CD14-positive monocyte (primary cell): ENCODE data around the gene DCP2. TPM values are rescaled to one million over a fixed set of nuclear protein-coding genes. Genes with fewer than 3 reads are reported as not detected.

ENCODE experiments used
- DNase-seq, 3 donors: peaks; one replicate each; pipeline ENCODE4 v3.0.0-alpha.2; 2011 to 2022
- H2AFZ ChIP-seq: 2 replicates; pipeline ENCODE4 v1.6.0; 2012; ENCODE audit warnings: mild to moderate bottlenecking, low read depth, low read length, inconsistent platforms; ENCODE audit not compliant: insufficient read depth, poor library complexity, severe bottlenecking
- H3K27ac ChIP-seq, 2 donors: 1 replicate in 1 of 2; 2 replicates in 1 of 2; pipeline ENCODE4 v1.5.1; 2012 to 2013; ENCODE audit warnings: low read length in 2 of 2, control low read depth in 1 of 2, inconsistent platforms in 1 of 2, low read depth in 1 of 2, mild to moderate bottlenecking in 1 of 2
- H3K27me3 ChIP-seq, 2 donors: one replicate each; pipeline versions ENCODE4 v1.6.0 to v1.6.1; 2011 to 2013; ENCODE audit warnings: low read length in 2 of 2; ENCODE audit not compliant: control insufficient read depth in 2 of 2, insufficient read depth in 2 of 2
- H3K36me3 ChIP-seq, 2 donors: replicated peaks in 1 of 2; 1 replicate in 1 of 2; 2 replicates in 1 of 2; pipeline versions ENCODE4 v1.5.1 to v1.6.1; 2012 to 2013; ENCODE audit warnings: low read length in 2 of 2, control low read depth in 1 of 2, inconsistent platforms in 1 of 2, mild to moderate bottlenecking in 1 of 2; ENCODE audit not compliant: insufficient read depth in 2 of 2, control insufficient read depth in 1 of 2
- H3K4me1 ChIP-seq, 2 donors: 1 replicate in 1 of 2; 2 replicates in 1 of 2; pipeline versions ENCODE4 v1.5.1 to v1.6.1; 2012 to 2013; ENCODE audit warnings: low read length in 2 of 2, control low read depth in 1 of 2, inconsistent platforms in 1 of 2, mild to moderate bottlenecking in 1 of 2, moderate library complexity in 1 of 2; ENCODE audit not compliant: insufficient read depth in 2 of 2, control insufficient read depth in 1 of 2
- H3K4me2 ChIP-seq: replicated peaks from 2 replicates; pipeline ENCODE3; 2012; ENCODE audit warnings: low read length, moderate library complexity, mild to moderate bottlenecking; ENCODE audit not compliant: poor library complexity, severe bottlenecking; ENCODE audit errors: extremely low read depth
- H3K4me3 ChIP-seq, 3 experiments: fragments of 200-600 bp in 1 of 3; sonication (generic) in 1 of 3; replicated peaks in 1 of 3; 1 replicate in 2 of 3; 2 replicates in 1 of 3; pipeline ENCODE4 v1.5.1; 2011 to 2013; ENCODE audit warnings: low read length in 3 of 3, mild to moderate bottlenecking in 3 of 3, control low read depth in 2 of 3, low read depth in 2 of 3, inconsistent platforms in 1 of 3, moderate library complexity in 1 of 3
- H3K79me2 ChIP-seq: 2 replicates; pipeline ENCODE4 v1.6.0; 2012; ENCODE audit warnings: mild to moderate bottlenecking, control low read depth, inconsistent platforms, low read length, moderate library complexity; ENCODE audit not compliant: insufficient read depth
- H3K9ac ChIP-seq: 2 replicates; pipeline ENCODE4 v1.6.0; 2017; ENCODE audit warnings: low read length, mild to moderate bottlenecking; ENCODE audit not compliant: insufficient read depth, poor library complexity, severe bottlenecking
- H3K9me3 ChIP-seq, 2 donors: replicated peaks in 1 of 2; 1 replicate in 1 of 2; 2 replicates in 1 of 2; pipeline versions ENCODE4 v1.5.1 to v1.6.1; 2012 to 2013; ENCODE audit warnings: low read length in 2 of 2, control low read depth in 1 of 2; ENCODE audit not compliant: control insufficient read depth in 1 of 2, insufficient read depth in 1 of 2
- H4K20me1 ChIP-seq: 2 replicates; pipeline ENCODE4 v1.6.0; 2012; ENCODE audit warnings: mild to moderate bottlenecking, low read length, control low read depth, moderate library complexity; ENCODE audit not compliant: insufficient read depth
- H3K27ac Mint-ChIP-seq, 7 donors: one replicate each; pipeline ENCODE4 v1.8.0; 2020; ENCODE audit warnings: mild to moderate bottlenecking in 7 of 7, mixed read lengths in 7 of 7, moderate library complexity in 6 of 7, inconsistent platforms in 2 of 7
- H3K27me3 Mint-ChIP-seq, 3 donors: one replicate each; pipeline ENCODE4 v1.8.0; 2021 to 2022; ENCODE audit warnings: low read depth in 3 of 3, mild to moderate bottlenecking in 3 of 3, mixed read lengths in 3 of 3, moderate library complexity in 3 of 3, inconsistent platforms in 1 of 3
- H3K36me3 Mint-ChIP-seq, 2 donors: one replicate each; pipeline ENCODE4 v1.8.0; 2020; ENCODE audit warnings: mixed read lengths in 2 of 2, inconsistent platforms in 1 of 2, mild to moderate bottlenecking in 1 of 2
- H3K4me1 Mint-ChIP-seq: one replicate; pipeline ENCODE4 v1.8.0; 2020; ENCODE audit warnings: mild to moderate bottlenecking, mixed read lengths
- H3K4me3 Mint-ChIP-seq, 2 donors: one replicate each; pipeline ENCODE4 v1.8.0; 2020; ENCODE audit warnings: mild to moderate bottlenecking in 2 of 2, mixed read lengths in 2 of 2, moderate library complexity in 1 of 2
- H3K9me3 Mint-ChIP-seq, 7 donors: one replicate each; pipeline ENCODE4 v1.8.0; 2020 to 2022; ENCODE audit warnings: mixed read lengths in 7 of 7, mild to moderate bottlenecking in 6 of 7, moderate library complexity in 6 of 7, inconsistent platforms in 2 of 7
- CTCF ChIP-seq: fragments of 200-600 bp; IDR thresholded peaks from one replicate; pipeline ENCODE4 v1.8.0; 2022; ENCODE audit warnings: antibody characterized with exemption, mild to moderate bottlenecking
- WGBS: methylation state at CpG from one replicate; pipeline ENCODE4 v1.1.5; 2013; ENCODE audit warnings: missing lambda C conversion rate; ENCODE audit not compliant: insufficient coverage; 5-methylcytosine and 5-hydroxymethylcytosine counted together
- intact Hi-C, 2 donors: fragments of 100-400 bp; cut with micrococcal nuclease; formaldehyde crosslinking; loops; one replicate each; pipeline versions ENCODE4 v1.15.0 to v1.15.1; 2023
- polyA plus RNA-seq, 3 donors: library from polyadenylated mRNA; depleted of rRNA in 1 of 3; unstranded in 2 of 3; stranded (reverse) in 1 of 3; fragments of 300-500 nt in 2 of 3; fragments of >200 nt in 1 of 3; fragmentation: Illumina TruSeq in 2 of 3; gene quantifications; 1 replicate in 2 of 3; 2 replicates in 1 of 3; pipeline ENCODE4 v1.2.3, GENCODE V29; 2012 to 2021

DCP2 gene
- polyA plus RNA-seq, 3 donors: 24.0 to 62.2 (median 58.9) TPM

- Histone ChIP-seq H3K9ac (no peak overlapping the region), H3K4me1 (peaks cover 15 to 17% of the 10 kb centered on the region in 2 donors), H3K4me2 (no peak overlapping the region), H2AFZ (no peak overlapping the region), H3K9me3 (no peaks in the 10 kb centered on the region), H3K4me3 (no peak overlapping the region), H3K36me3 (no peaks in the 10 kb centered on the region), H3K27ac (no peak overlapping the region), H3K27me3 (no peaks in the 10 kb centered on the region), H3K79me2 (no peaks in the 10 kb centered on the region), H4K20me1 (no peaks in the 10 kb centered on the region)
- H3K9me3 Mint-ChIP-seq: peaks cover 2 to 8% (median 4%) of the 10 kb centered on the region in 7 donors
- WGBS: 82% methylated on average over 2 of the region's 8 CpGs
- DNase-seq: no peak
- TF ChIP-seq CTCF: no peak
- intact Hi-C loops: no loop called here
- no peak overlapping the region for H3K4me3 Mint-ChIP-seq
- H3K36me3 Mint-ChIP-seq: peaks cover 0 to 1% of the 10 kb centered on the region in 2 donors
- peaks cover 14 to 19% (median 18%) of the 10 kb centered on the region in 3 donors for H3K27me3 Mint-ChIP-seq
- no peak overlapping the region for H3K27ac Mint-ChIP-seq
- H3K4me1 Mint-ChIP-seq: peaks cover 16% of the 10 kb centered on the region
Observed at GRCh38 chr5:112938286-112938685, 38.3 kb upstream of the DCP2 start.

- H3K79me2 ChIP-seq: no peaks in the 10 kb centered on the region
- no peak overlapping the region for H3K27ac ChIP-seq
- H3K4me3 ChIP-seq: no peak overlapping the region
- no peak for TF ChIP-seq CTCF
- H3K36me3 ChIP-seq: no peaks in the 10 kb centered on the region
- Mint-ChIP-seq H3K9me3 (peaks cover 0 to 3% (median 0%) of the 10 kb centered on the region in 7 donors), H3K27me3 (peaks cover 24 to 34% (median 34%) of the 10 kb centered on the region in 3 donors), H3K36me3 (no peaks in the 10 kb centered on the region), H3K4me1 (peaks cover 2% of the 10 kb centered on the region), H3K4me3 (no peak overlapping the region), H3K27ac (no peak overlapping the region)
- intact Hi-C loops: no loop called here
- H3K4me2 ChIP-seq: no peak overlapping the region
- H3K9ac ChIP-seq: no peak overlapping the region
- no CpG with 5 or more reads among the region's 2 CpGs for WGBS
- H2AFZ ChIP-seq: no peak overlapping the region
- H3K27me3 ChIP-seq: peaks cover 0 to 2% of the 10 kb centered on the region in 2 donors
- no peaks in the 10 kb centered on the region for H4K20me1 ChIP-seq
- no peak for DNase-seq
- no peaks in the 10 kb centered on the region for H3K9me3 ChIP-seq
- H3K4me1 ChIP-seq: no peaks in the 10 kb centered on the region
Observed at GRCh38 chr5:112940670-112941069, 35.9 kb upstream of the DCP2 start.
